ENCODE results near the gene CAMK1.

DNA sequence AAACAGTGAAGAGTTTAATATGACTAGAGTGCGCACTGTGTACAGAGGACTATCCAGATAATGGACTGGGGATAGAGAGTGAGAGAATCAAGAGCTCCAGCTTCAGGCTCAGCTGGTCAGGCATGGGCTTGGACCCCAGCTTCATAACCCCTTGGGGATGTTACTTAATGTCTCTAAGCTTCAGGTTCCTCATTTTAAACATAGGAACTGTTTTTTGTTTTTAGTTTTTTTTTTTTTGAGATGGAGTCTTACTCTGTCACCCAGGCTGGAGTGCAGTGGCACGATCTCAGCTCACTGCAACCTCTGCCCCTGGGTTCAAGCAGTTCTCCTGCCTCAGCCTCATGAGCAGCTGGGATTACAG lies 48.1 kb downstream of the CAMK1 start:
- TF ChIP-seq POLR2A (IDR thresholded peaks at IDR 0.05; ENCODE audit: low read length), result no peak
- no peak for TF ChIP-seq GATA1 (IDR thresholded peaks at IDR 0.05; ENCODE audit: low read depth, low read length)

Data from erythroblast (primary cell).